Activated CD4-positive, alpha-beta memory T cell treated with anti-CD3 and anti-CD28 coated beads, Interleukin-2, amount 10 ng/mL, durations not matched to agents 7 days and 5 days (primary cell): Measurements from ENCODE around the gene LRP5. TPM values are rescaled to one million over a fixed set of nuclear protein-coding genes. Genes with fewer than 3 reads are reported as not detected.

Experiments
- CTCF ChIA-PET: fragments of 350-600 bp; sonication (Branson Sonifier 250); formaldehyde crosslinking; loops from one replicate; lab custom pipeline; 2021; ENCODE audit warnings: antibody characterized with exemption, inconsistent platforms; lab: Charles Lee
- POLR2A ChIA-PET: fragments of 350-600 bp; sonication (Branson Sonifier 250); formaldehyde crosslinking; loops from one replicate; lab custom pipeline; 2021; ENCODE audit warnings: antibody characterized with exemption; lab: Charles Lee
- DNase-seq: peaks from one replicate; pipeline ENCODE4 v3.0.0-alpha.2; 2020
- H3K27ac Mint-ChIP-seq: one replicate; pipeline ENCODE4 v1.8.0; 2021; ENCODE audit warnings: mild to moderate bottlenecking, mixed read lengths
- H3K27me3 Mint-ChIP-seq: one replicate; pipeline ENCODE4 v1.8.0; 2021; ENCODE audit warnings: mixed read lengths
- H3K36me3 Mint-ChIP-seq: one replicate; pipeline ENCODE4 v1.8.0; 2021; ENCODE audit warnings: low read depth, mixed read lengths
- H3K4me1 Mint-ChIP-seq: one replicate; pipeline ENCODE4 v1.8.0; 2021; ENCODE audit warnings: mixed read lengths
- H3K4me3 Mint-ChIP-seq: one replicate; pipeline ENCODE4 v1.8.0; 2021; ENCODE audit warnings: mild to moderate bottlenecking, mixed read lengths
- H3K9me3 Mint-ChIP-seq: one replicate; pipeline ENCODE4 v1.8.0; 2021; ENCODE audit warnings: mixed read lengths
- total RNA-seq, 2 experiments: library from RNA; stranded (reverse); gene quantifications; one replicate each; pipeline ENCODE4 v1.2.3, GENCODE V29; 2021

The LRP5 gene
- total RNA-seq, 2 experiments from 2014 or later: 12.3 to 13.5 TPM

GRCh38 chr11:68328374-68329091 is 16.1 kb downstream of the LRP5 start:
- DNase-seq: no peak
- POLR2A ChIA-PET: interaction anchor here (0.6 to 1.2 kb wide), 4 partner anchors 9 to 53 kb away, joined by 3 read pairs; no protein-coding TSS in a partner anchor
- H3K4me3 Mint-ChIP-seq: no peak overlapping the region
- H3K9me3 Mint-ChIP-seq: no peaks in the 10 kb centered on the region
- CTCF ChIA-PET: interaction anchor here (0.7 to 1.5 kb wide), 4 partner anchors 18 to 140 kb away, joined by 3 to 4 read pairs (median 3); no protein-coding TSS in a partner anchor
- H3K27ac Mint-ChIP-seq: no peak overlapping the region
- peaks cover 6% of the 10 kb centered on the region for H3K27me3 Mint-ChIP-seq
- H3K4me1 Mint-ChIP-seq: peaks cover 56% of the 10 kb centered on the region
- no peaks in the 10 kb centered on the region for H3K36me3 Mint-ChIP-seq

GRCh38 chr11:68329536-68329935 is 17.1 kb downstream of the LRP5 start:
- no peak overlapping the region for H3K27ac Mint-ChIP-seq
- H3K4me1 Mint-ChIP-seq: peaks cover 59% of the 10 kb centered on the region

GRCh38 chr11:68329978-68330699 is 17.7 kb downstream of the LRP5 start:
- Mint-ChIP-seq H3K27me3 (peaks cover 6% of the 10 kb centered on the region), H3K27ac (no peak overlapping the region), H3K36me3 (peaks cover 4% of the 10 kb centered on the region), H3K9me3 (no peaks in the 10 kb centered on the region), H3K4me3 (no peak overlapping the region), H3K4me1 (peaks cover 59% of the 10 kb centered on the region)
- CTCF ChIA-PET: no interaction called here
- POLR2A ChIA-PET: interaction anchor here (0.9 kb wide), 1 partner anchor 19 kb away, joined by 3 read pairs; no protein-coding TSS in a partner anchor
- DNase-seq: no peak

More at GRCh38 chr11:68329536-68329935, 17.1 kb downstream of the LRP5 start:
- ChIA-PET POLR2A (interaction anchor here (0.9 kb wide), 1 partner anchor 19 kb away, joined by 3 read pairs; no protein-coding TSS in a partner anchor), CTCF (interaction anchor here (0.7 kb wide), 1 partner anchor 139 kb away, joined by 3 read pairs; no protein-coding TSS in a partner anchor)
- H3K9me3 Mint-ChIP-seq: no peaks in the 10 kb centered on the region
- peaks cover 6% of the 10 kb centered on the region for H3K27me3 Mint-ChIP-seq
- H3K4me3 Mint-ChIP-seq: no peak overlapping the region
- peaks cover 4% of the 10 kb centered on the region for H3K36me3 Mint-ChIP-seq
- DNase-seq: no peak

DNA sequence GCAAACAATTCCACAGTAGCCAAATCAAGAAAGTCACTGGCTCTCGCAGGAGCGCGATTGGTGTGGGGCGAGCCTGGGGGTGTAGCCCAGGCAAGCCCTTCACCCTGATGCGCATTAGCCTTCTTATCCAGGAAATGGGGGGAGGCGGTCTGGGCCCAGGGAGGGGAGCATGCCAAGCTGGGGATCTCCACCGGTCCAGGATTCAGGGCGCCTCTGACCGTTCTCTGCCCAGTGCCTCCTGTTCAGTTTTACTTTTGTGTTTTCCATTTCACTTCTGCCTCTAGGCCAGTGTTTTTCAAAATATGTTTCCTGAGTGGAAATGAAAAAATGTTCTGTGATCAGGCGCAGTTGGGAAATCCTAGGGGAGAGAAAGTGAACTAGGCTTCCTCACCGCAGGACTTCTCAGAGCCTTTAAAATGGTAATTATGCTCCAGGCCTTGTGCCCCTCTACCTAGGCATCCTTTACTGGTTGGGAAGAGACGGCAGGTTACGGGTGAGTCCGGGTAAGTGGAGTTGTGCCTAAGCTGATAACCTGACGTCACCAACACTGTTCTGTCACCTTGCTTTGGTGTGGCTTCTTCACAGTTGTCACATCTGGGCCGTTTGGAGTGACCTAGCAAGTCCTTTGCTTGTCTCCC is 18.4 kb downstream of the LRP5 start:
- no peak overlapping the region for H3K4me3 Mint-ChIP-seq
- peaks cover 6% of the 10 kb centered on the region for H3K27me3 Mint-ChIP-seq
- H3K36me3 Mint-ChIP-seq: peaks cover 4% of the 10 kb centered on the region
- CTCF ChIA-PET: no interaction called here
- DNase-seq: no peak
- no peak overlapping the region for H3K27ac Mint-ChIP-seq
- no peaks in the 10 kb centered on the region for H3K9me3 Mint-ChIP-seq
- POLR2A ChIA-PET: interaction anchor here (1.4 to 1.5 kb wide), 2 partner anchors 9 to 59 kb away, joined by 4 to 6 read pairs; partner anchors contain the start of gene C11orf24
- peaks cover 63% of the 10 kb centered on the region for H3K4me1 Mint-ChIP-seq

DNA sequence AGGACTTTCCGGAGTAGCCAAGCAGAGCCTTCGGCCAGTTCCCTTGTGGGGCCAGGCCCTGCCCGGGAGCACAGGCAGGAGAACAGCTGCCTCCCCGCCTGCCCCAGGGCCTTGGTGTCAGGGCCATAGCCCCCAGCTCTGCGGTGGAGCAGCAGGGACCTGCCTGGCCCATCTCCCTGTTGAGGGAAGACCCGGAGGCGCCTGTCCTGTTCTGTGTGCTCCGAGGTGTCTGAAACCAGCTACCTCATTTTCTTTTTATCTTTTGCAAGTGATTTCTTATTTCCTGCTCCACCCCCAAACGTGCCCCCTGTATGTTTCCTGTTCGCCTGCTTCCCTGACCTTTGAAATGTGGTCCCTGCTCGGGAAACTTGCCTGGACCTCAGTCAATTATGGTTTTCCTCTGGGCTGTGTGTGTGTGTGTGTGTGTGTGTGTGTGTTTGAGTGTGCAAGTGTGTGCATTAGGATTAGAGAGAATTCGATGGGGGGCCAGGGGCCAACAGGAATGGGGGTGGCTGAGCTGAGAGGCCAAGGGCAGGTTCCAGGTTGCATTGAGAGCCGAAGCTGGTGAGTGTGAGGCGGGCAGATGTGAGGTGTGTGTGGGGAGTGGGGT is 19.1 kb downstream of the LRP5 start:
- peaks cover 6% of the 10 kb centered on the region for H3K27me3 Mint-ChIP-seq
- H3K27ac Mint-ChIP-seq: peak overlapping the region; percentile 56
- H3K4me1 Mint-ChIP-seq: peaks cover 67% of the 10 kb centered on the region
- ChIA-PET CTCF (interaction anchor here (0.6 to 2.0 kb wide), 3 partner anchors 9 to 94 kb away, joined by 3 to 4 read pairs (median 3); no protein-coding TSS in a partner anchor), POLR2A (interaction anchor here (1.4 to 1.5 kb wide), 2 partner anchors 9 to 60 kb away, joined by 4 to 6 read pairs; partner anchors contain the start of gene C11orf24)
- no peak for DNase-seq
- H3K36me3 Mint-ChIP-seq: peaks cover 4% of the 10 kb centered on the region
- H3K9me3 Mint-ChIP-seq: no peaks in the 10 kb centered on the region
- H3K4me3 Mint-ChIP-seq: no peak overlapping the region

DNA sequence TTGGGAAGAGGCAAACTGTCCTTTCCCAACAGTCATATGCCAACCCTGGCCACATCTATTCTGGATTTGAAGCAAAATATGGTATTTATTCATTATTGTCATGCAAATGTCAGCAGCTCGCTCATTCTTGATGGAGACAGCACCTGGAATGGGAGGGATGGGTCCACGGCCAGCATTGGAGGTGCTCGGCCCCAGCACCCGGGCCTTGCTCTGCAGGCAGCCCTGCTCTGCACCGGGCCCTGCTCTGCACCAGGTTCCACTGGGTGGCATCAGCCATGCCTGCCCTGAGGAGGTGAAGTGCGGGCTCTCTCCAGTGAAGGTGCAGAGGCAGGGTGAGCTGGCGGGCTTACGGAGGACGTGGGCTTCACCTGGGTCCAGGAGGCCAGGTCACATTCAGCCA is 19.8 kb downstream of the LRP5 start:
- H3K4me1 Mint-ChIP-seq: peaks cover 75% of the 10 kb centered on the region
- H3K9me3 Mint-ChIP-seq: no peaks in the 10 kb centered on the region
- no peak for DNase-seq
- no peak overlapping the region for H3K4me3 Mint-ChIP-seq
- ChIA-PET POLR2A (interaction anchor here (1.5 kb wide), 1 partner anchor 8 kb away, joined by 6 read pairs; no protein-coding TSS in a partner anchor), CTCF (interaction anchor here (0.6 to 2.0 kb wide), 3 partner anchors 10 to 95 kb away, joined by 3 to 4 read pairs (median 3); no protein-coding TSS in a partner anchor)
- H3K36me3 Mint-ChIP-seq: peaks cover 4% of the 10 kb centered on the region
- H3K27me3 Mint-ChIP-seq: peaks cover 6% of the 10 kb centered on the region
- H3K27ac Mint-ChIP-seq: no peak overlapping the region

- H3K4me3 Mint-ChIP-seq: no peak overlapping the region
- peaks cover 6% of the 10 kb centered on the region for H3K27me3 Mint-ChIP-seq
- H3K36me3 Mint-ChIP-seq: peaks cover 4% of the 10 kb centered on the region
- DNase-seq: no peak
- peaks cover 76% of the 10 kb centered on the region for H3K4me1 Mint-ChIP-seq
- no peak overlapping the region for H3K27ac Mint-ChIP-seq
- CTCF ChIA-PET: interaction anchor here (2.0 kb wide), 1 partner anchor 11 kb away, joined by 4 read pairs; no protein-coding TSS in a partner anchor
- POLR2A ChIA-PET: no interaction called here
- H3K9me3 Mint-ChIP-seq: no peaks in the 10 kb centered on the region
Measured at GRCh38 chr11:68333173-68333572, 20.8 kb downstream of the LRP5 start.

DNA sequence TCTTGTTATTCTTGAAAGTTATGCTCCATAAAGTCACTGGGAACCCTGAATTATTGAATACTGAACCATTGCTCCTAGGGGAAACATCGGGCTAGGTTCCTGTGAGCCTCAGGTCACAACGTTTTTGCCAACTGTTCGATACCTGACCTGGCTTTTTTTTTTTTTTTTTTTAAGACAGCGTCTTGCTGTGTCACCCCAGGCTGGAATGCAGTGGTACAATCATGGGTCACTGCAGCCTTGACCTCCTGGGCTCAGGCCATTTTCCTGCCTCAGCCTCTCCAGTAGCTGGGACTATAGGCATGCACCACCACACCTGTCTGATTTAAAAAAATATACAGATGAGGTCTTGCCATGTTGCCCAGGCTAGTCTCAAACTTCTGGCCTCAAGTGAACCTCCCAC is 22.5 kb downstream of the LRP5 start:
- DNase-seq: no peak
- Mint-ChIP-seq H3K27me3 (no peaks in the 10 kb centered on the region), H3K36me3 (peaks cover 4% of the 10 kb centered on the region), H3K27ac (no peak overlapping the region), H3K4me1 (peaks cover 76% of the 10 kb centered on the region), H3K9me3 (no peaks in the 10 kb centered on the region), H3K4me3 (no peak overlapping the region)
- CTCF ChIA-PET: no interaction called here
- POLR2A ChIA-PET: interaction anchor here (1.5 kb wide), 1 partner anchor 9 kb away, joined by 4 read pairs; no protein-coding TSS in a partner anchor

DNA sequence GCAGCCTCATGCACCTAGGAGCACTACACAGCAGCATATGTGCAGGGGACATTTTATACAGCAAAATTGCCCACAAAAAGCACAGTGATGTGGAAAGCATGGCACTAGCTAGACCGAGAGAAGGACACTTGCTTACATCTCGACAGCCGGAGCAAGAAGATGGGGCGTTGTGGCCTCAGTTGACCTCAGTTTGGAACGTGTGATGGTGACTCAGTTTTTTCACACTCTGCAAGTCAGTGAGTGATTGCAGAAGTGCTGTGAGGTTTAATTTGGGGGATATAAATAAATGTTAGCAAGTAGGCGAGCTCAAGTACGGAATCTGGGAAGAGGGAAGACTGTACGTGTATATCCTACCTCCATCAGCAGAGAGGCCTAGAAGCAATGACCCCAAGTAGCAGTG is 23.3 kb downstream of the LRP5 start:
- H3K36me3 Mint-ChIP-seq: peaks cover 4% of the 10 kb centered on the region

DNA sequence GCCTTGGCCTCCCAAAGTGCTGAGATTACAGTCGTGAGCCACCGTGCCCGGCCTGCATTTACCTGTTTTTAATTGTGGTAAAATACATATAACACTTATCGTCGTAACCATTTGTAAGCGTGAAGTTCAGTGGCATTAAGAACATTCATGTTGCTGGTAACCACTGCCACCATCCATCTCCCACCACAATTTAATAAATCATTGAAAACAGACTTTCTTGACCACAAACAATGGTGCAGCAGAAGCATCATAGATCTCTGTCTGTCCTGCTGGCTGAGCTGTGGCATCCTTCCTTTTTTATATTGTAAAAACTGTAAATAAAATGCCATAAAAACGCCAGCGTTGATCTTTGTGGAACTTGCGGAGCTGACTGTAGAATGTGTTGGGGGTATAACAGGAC is 24.3 kb downstream of the LRP5 start:
- Mint-ChIP-seq H3K27ac (peak overlapping the region; percentile 59), H3K9me3 (no peaks in the 10 kb centered on the region), H3K27me3 (no peaks in the 10 kb centered on the region), H3K4me1 (peaks cover 76% of the 10 kb centered on the region), H3K4me3 (no peak overlapping the region), H3K36me3 (peaks cover 4% of the 10 kb centered on the region)
- no peak for DNase-seq
- CTCF ChIA-PET: interaction anchor here (0.7 to 1.1 kb wide), 2 partner anchors 9 to 26 kb away, joined by 3 to 6 read pairs; no protein-coding TSS in a partner anchor
- POLR2A ChIA-PET: interaction anchor here (1.1 to 1.3 kb wide), 2 partner anchors 9 to 26 kb away, joined by 3 read pairs; no protein-coding TSS in a partner anchor

More for the DNA sequence above, 23.3 kb downstream of the LRP5 start:
- Mint-ChIP-seq H3K27me3 (no peaks in the 10 kb centered on the region), H3K4me1 (peaks cover 76% of the 10 kb centered on the region), H3K27ac (peak overlapping the region; percentile 37), H3K9me3 (no peaks in the 10 kb centered on the region), H3K4me3 (no peak overlapping the region)
- ChIA-PET POLR2A (interaction anchor here (1.1 to 1.5 kb wide), 2 partner anchors 10 to 25 kb away, joined by 3 to 4 read pairs; no protein-coding TSS in a partner anchor), CTCF (interaction anchor here (0.6 kb wide), 1 partner anchor 200 kb away, joined by 3 read pairs; no protein-coding TSS in a partner anchor)
- DNase-seq: no peak

GRCh38 chr11:68337399-68337835 is 25.0 kb downstream of the LRP5 start:
- no peaks in the 10 kb centered on the region for H3K9me3 Mint-ChIP-seq
- peak; percentile 48 for DNase-seq
- H3K27me3 Mint-ChIP-seq: no peaks in the 10 kb centered on the region
- H3K27ac Mint-ChIP-seq: peak overlapping the region; percentile 59
- H3K4me3 Mint-ChIP-seq: peak overlapping the region; percentile 31
- ChIA-PET CTCF (interaction anchor here (0.7 to 1.1 kb wide), 2 partner anchors 10 to 26 kb away, joined by 3 to 6 read pairs; no protein-coding TSS in a partner anchor), POLR2A (interaction anchor here (1.1 to 1.3 kb wide), 2 partner anchors 9 to 66 kb away, joined by 3 read pairs; partner anchors contain the start of gene C11orf24)
- peaks cover 4% of the 10 kb centered on the region for H3K36me3 Mint-ChIP-seq
- peaks cover 74% of the 10 kb centered on the region for H3K4me1 Mint-ChIP-seq
